Endothelial cell of umbilical vein (primary cell): Measurements from ENCODE around the gene KITLG.

ENCODE experiments used
- CTCF ChIP-seq, 2 donors: IDR thresholded peaks; 1 replicate in 1 of 2; 2 replicates in 1 of 2; pipeline ENCODE4 v1.5.1; 2011; ENCODE audit warnings: low read length in 2 of 2, mild to moderate bottlenecking in 2 of 2, moderate library complexity in 2 of 2, control low read depth in 1 of 2, inconsistent platforms in 1 of 2, low read depth in 1 of 2; ENCODE audit not compliant: insufficient read depth in 1 of 2; ENCODE audit errors: extremely low read depth in 1 of 2
- EZH2 ChIP-seq: IDR thresholded peaks from 2 replicates; pipeline ENCODE4 v1.6.1; 2012; ENCODE audit warnings: borderline replicate concordance, low read depth, mild to moderate bottlenecking, moderate library complexity, low read length, inconsistent platforms; ENCODE audit not compliant: severe bottlenecking
- POLR2A ChIP-seq: IDR thresholded peaks from 2 replicates; pipeline ENCODE4 v1.6.1; 2012; ENCODE audit warnings: low read depth, mild to moderate bottlenecking, control low read depth, low read length
- POLR2AphosphoS5 ChIP-seq: IDR thresholded peaks from 2 replicates; pipeline ENCODE4 v1.6.1; 2012; ENCODE audit warnings: low read depth, mild to moderate bottlenecking, control low read depth, low read length, moderate library complexity; ENCODE audit not compliant: insufficient read depth
- TF ChIP-seq, protein P1 (sequence below): IDR thresholded peaks from 2 replicates; pipeline ENCODE4 v1.6.1; 2011; ENCODE audit not compliant: insufficient read depth, insufficient read length

DNA sequence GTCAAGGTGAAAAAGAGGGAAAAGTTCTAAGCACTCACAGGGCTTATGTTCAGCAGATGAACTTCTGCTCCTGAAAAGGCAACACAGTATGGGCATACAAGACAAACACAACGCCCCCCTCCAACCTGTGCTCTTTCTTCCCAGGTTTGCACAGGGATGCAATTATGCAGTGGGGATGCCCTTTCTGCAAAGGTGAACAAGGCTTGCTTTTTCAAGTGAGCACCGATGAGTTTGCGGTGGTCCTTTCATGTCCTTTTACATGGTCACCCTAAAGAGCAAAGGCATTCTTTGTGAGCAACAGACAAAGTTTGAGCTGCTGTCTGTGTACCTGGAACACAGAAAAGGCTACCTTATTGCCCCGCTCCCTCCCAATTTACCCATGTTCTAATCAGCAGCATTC is 6.7 kb downstream of the KITLG start:
- no peak for TF ChIP-seq POLR2AphosphoS5
- no peak for TF ChIP-seq CTCF (IDR thresholded peaks at IDR 0.05; ENCODE audit: extremely low read depth in 1 of 2, insufficient read depth in 1 of 2, low read depth in 1 of 2, low read length in 2 of 2)
- no peak for TF ChIP-seq EZH2
- TF ChIP-seq, protein P1, sequence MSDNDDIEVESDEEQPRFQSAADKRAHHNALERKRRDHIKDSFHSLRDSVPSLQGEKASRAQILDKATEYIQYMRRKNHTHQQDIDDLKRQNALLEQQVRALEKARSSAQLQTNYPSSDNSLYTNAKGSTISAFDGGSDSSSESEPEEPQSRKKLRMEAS = no peak
- TF ChIP-seq POLR2A = no peak
